ENCODE data around the gene SETBP1.

SETBP1 gene

GRCh38 chr18:45050712-45051601 is 370.3 kb downstream of the SETBP1 start (continued):
- TF ChIP-seq, protein P1, sequence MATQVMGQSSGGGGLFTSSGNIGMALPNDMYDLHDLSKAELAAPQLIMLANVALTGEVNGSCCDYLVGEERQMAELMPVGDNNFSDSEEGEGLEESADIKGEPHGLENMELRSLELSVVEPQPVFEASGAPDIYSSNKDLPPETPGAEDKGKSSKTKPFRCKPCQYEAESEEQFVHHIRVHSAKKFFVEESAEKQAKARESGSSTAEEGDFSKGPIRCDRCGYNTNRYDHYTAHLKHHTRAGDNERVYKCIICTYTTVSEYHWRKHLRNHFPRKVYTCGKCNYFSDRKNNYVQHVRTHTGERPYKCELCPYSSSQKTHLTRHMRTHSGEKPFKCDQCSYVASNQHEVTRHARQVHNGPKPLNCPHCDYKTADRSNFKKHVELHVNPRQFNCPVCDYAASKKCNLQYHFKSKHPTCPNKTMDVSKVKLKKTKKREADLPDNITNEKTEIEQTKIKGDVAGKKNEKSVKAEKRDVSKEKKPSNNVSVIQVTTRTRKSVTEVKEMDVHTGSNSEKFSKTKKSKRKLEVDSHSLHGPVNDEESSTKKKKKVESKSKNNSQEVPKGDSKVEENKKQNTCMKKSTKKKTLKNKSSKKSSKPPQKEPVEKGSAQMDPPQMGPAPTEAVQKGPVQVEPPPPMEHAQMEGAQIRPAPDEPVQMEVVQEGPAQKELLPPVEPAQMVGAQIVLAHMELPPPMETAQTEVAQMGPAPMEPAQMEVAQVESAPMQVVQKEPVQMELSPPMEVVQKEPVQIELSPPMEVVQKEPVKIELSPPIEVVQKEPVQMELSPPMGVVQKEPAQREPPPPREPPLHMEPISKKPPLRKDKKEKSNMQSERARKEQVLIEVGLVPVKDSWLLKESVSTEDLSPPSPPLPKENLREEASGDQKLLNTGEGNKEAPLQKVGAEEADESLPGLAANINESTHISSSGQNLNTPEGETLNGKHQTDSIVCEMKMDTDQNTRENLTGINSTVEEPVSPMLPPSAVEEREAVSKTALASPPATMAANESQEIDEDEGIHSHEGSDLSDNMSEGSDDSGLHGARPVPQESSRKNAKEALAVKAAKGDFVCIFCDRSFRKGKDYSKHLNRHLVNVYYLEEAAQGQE (tag by site-specific recombination; IDR thresholded peaks at IDR 0.05) = no peak
- no peak for TF ChIP-seq TRIM28 (IDR thresholded peaks at IDR 0.05; ENCODE audit: borderline replicate concordance, low read length)
- no peak for TF ChIP-seq ZNF292 (tag by site-specific recombination; IDR thresholded peaks at IDR 0.05; ENCODE audit: borderline replicate concordance, low read depth)
- peak; percentile 52 for TF ChIP-seq ZBTB17 (tag by site-specific recombination; IDR thresholded peaks at IDR 0.05)
- TF ChIP-seq ZBTB26 (tag by site-specific recombination; optimal IDR thresholded peaks at IDR 0.05) = no peak
- no peak for TF ChIP-seq RBAK (tag by site-specific recombination; IDR thresholded peaks at IDR 0.05)
- TF ChIP-seq MEIS1 (CRISPR knock-in tag; IDR thresholded peaks at IDR 0.05; ENCODE audit: borderline replicate concordance) = no peak
- TF ChIP-seq ZNF404 (tag by site-specific recombination; IDR thresholded peaks at IDR 0.05) = no peak
- TF ChIP-seq ZNF629 (tag by site-specific recombination; IDR thresholded peaks at IDR 0.05) = peak; percentile 86
- no peak for TF ChIP-seq ZBTB44 (tag by site-specific recombination; IDR thresholded peaks at IDR 0.05)
- TF ChIP-seq ZNF112 (tag by site-specific recombination; IDR thresholded peaks at IDR 0.05) = no peak
- no peak for TF ChIP-seq ZNF19 (tag by site-specific recombination; IDR thresholded peaks at IDR 0.05; ENCODE audit: low read depth)
- no peak for TF ChIP-seq ZNF221 (tag by site-specific recombination; IDR thresholded peaks at IDR 0.05; ENCODE audit: borderline replicate concordance)
- no peak for TF ChIP-seq ZNF529 (tag by site-specific recombination; IDR thresholded peaks at IDR 0.05; ENCODE audit: insufficient replicate concordance)
- peak; percentile 100 for TF ChIP-seq BCL6B (tag by site-specific recombination; IDR thresholded peaks at IDR 0.05)
- TF ChIP-seq ZNF16 (tag by site-specific recombination; IDR thresholded peaks at IDR 0.05; ENCODE audit: low read depth) = no peak
- no peak for TF ChIP-seq BCL11B (tag by site-specific recombination; IDR thresholded peaks at IDR 0.05; ENCODE audit: low read depth)
- TF ChIP-seq WT1 (tag by site-specific recombination; IDR thresholded peaks at IDR 0.05) = peak; percentile 72
- TF ChIP-seq, protein P2, sequence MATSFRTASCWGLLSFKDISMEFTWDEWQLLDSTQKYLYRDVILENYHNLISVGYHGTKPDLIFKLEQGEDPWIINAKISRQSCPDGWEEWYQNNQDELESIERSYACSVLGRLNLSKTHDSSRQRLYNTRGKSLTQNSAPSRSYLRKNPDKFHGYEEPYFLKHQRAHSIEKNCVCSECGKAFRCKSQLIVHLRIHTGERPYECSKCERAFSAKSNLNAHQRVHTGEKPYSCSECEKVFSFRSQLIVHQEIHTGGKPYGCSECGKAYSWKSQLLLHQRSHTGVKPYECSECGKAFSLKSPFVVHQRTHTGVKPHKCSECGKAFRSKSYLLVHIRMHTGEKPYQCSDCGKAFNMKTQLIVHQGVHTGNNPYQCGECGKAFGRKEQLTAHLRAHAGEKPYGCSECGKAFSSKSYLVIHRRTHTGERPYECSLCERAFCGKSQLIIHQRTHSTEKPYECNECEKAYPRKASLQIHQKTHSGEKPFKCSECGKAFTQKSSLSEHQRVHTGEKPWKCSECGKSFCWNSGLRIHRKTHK (tag by site-specific recombination; IDR thresholded peaks at IDR 0.05) = no peak
- TF ChIP-seq ZNF266 (tag by site-specific recombination; IDR thresholded peaks at IDR 0.05; ENCODE audit: low read depth) = no peak
- no peak for TF ChIP-seq AEBP2 (tag by site-specific recombination; IDR thresholded peaks at IDR 0.05; ENCODE audit: borderline replicate concordance)
- no peak for TF ChIP-seq IKZF3 (tag by site-specific recombination; IDR thresholded peaks at IDR 0.05)
- no peak for TF ChIP-seq ZNF548 (tag by site-specific recombination; IDR thresholded peaks at IDR 0.05)
- no peak for TF ChIP-seq ZBTB7A (tag by site-specific recombination; IDR thresholded peaks at IDR 0.05; ENCODE audit: low read depth)
- no peak for TF ChIP-seq ZNF658 (tag by site-specific recombination; IDR thresholded peaks at IDR 0.05)
- peak; percentile 61 for TF ChIP-seq ZNF335 (tag by site-specific recombination; conservative IDR thresholded peaks at IDR 0.05)
- TF ChIP-seq, protein P3, sequence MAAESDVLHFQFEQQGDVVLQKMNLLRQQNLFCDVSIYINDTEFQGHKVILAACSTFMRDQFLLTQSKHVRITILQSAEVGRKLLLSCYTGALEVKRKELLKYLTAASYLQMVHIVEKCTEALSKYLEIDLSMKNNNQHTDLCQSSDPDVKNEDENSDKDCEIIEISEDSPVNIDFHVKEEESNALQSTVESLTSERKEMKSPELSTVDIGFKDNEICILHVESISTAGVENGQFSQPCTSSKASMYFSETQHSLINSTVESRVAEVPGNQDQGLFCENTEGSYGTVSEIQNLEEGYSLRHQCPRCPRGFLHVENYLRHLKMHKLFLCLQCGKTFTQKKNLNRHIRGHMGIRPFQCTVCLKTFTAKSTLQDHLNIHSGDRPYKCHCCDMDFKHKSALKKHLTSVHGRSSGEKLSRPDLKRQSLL (tag by site-specific recombination; IDR thresholded peaks at IDR 0.05) = peak; percentile 76
